Keratinocyte (primary cell): ENCODE measurements around the gene PAX4. TPM values are rescaled to one million over a fixed set of nuclear protein-coding genes. Genes with fewer than 3 reads are reported as not detected.

Experiments
- DNase-seq: peaks from one replicate; pipeline ENCODE4 v3.0.0-alpha.2; 2011; ENCODE audit warnings: low read depth, missing footprints, low spot score
- FAIRE-seq: peaks from 2 replicates; lab custom pipeline; 2011; peaks lifted over from hg19 to GRCh38; lab: Jason Lieb, UNC
- H2AFZ ChIP-seq: 2 replicates; pipeline ENCODE4 v1.6.0; 2012; ENCODE audit warnings: low read length, control low read depth, inconsistent platforms; ENCODE audit not compliant: control insufficient read depth
- H3K27ac ChIP-seq: 2 replicates; pipeline ENCODE4 v1.5.1; 2011; ENCODE audit warnings: low read length; ENCODE audit not compliant: control insufficient read depth, insufficient read depth
- H3K27me3 ChIP-seq: 3 replicates; pipeline ENCODE4 v1.6.0; 2011; ENCODE audit warnings: low read length; ENCODE audit not compliant: control insufficient read depth, insufficient read depth; ENCODE audit errors: extremely low read depth
- H3K36me3 ChIP-seq, 2 experiments: 2 replicates in 1 of 2; 3 replicates in 1 of 2; pipeline ENCODE4 v1.5.1; 2011; ENCODE audit warnings: low read length in 2 of 2, mild to moderate bottlenecking in 1 of 2; ENCODE audit not compliant: control insufficient read depth in 2 of 2, insufficient read depth in 2 of 2; ENCODE audit errors: extremely low read depth in 1 of 2
- H3K4me1 ChIP-seq: 3 replicates; pipeline ENCODE4 v1.5.1; 2011; ENCODE audit warnings: low read length; ENCODE audit not compliant: control insufficient read depth, insufficient read depth; ENCODE audit errors: extremely low read depth
- H3K4me2 ChIP-seq: 3 replicates; pipeline ENCODE4 v1.6.0; 2011; ENCODE audit warnings: low read depth, low read length; ENCODE audit not compliant: control insufficient read depth, insufficient read depth; ENCODE audit errors: extremely low read depth
- H3K4me3 ChIP-seq, 3 experiments: fragments of 200-600 bp in 1 of 3; sonication (generic) in 1 of 3; 2 replicates in 2 of 3; 3 replicates in 1 of 3; pipeline ENCODE4 v1.5.1; 2011 to 2016; ENCODE audit warnings: low read length in 3 of 3, mild to moderate bottlenecking in 3 of 3, control low read depth in 2 of 3, inconsistent platforms in 1 of 3, low read depth in 1 of 3, mixed read lengths in 1 of 3, mixed run types in 1 of 3, moderate library complexity in 1 of 3; ENCODE audit not compliant: control insufficient read depth in 2 of 3, insufficient read depth in 2 of 3; ENCODE audit errors: extremely low read depth in 1 of 3
- H3K79me2 ChIP-seq: 2 replicates; pipeline ENCODE4 v1.6.0; 2012; ENCODE audit warnings: low read length; ENCODE audit not compliant: control insufficient read depth, insufficient read depth
- H3K9ac ChIP-seq: 3 replicates; pipeline ENCODE4 v1.6.0; 2011; ENCODE audit warnings: low read length; ENCODE audit not compliant: control insufficient read depth, insufficient read depth; ENCODE audit errors: extremely low read depth
- H3K9me1 ChIP-seq: 3 replicates; pipeline ENCODE4 v1.6.0; 2011; ENCODE audit warnings: low read length; ENCODE audit not compliant: control insufficient read depth, insufficient read depth; ENCODE audit errors: extremely low read depth
- H3K9me3 ChIP-seq: 2 replicates; pipeline ENCODE4 v1.5.1; 2012; ENCODE audit warnings: low read depth, low read length; ENCODE audit not compliant: control insufficient read depth
- H4K20me1 ChIP-seq: 3 replicates; pipeline ENCODE4 v1.6.0; 2011; ENCODE audit warnings: low read length; ENCODE audit not compliant: control insufficient read depth, insufficient read depth; ENCODE audit errors: extremely low read depth
- CTCF ChIP-seq, 3 experiments: IDR thresholded peaks in 1 of 3; conservative IDR thresholded peaks in 1 of 3; optimal IDR thresholded peaks in 1 of 3; 2 replicates in 2 of 3; 3 replicates in 1 of 3; pipeline versions ENCODE3 to v1.5.1; 2011; ENCODE audit warnings: low read length in 3 of 3, mild to moderate bottlenecking in 3 of 3, moderate library complexity in 2 of 3, control low read depth in 1 of 3, inconsistent platforms in 1 of 3; ENCODE audit not compliant: insufficient read depth in 2 of 3; ENCODE audit errors: extremely low read depth in 1 of 3
- EZH2 ChIP-seq: IDR thresholded peaks from one replicate; pipeline ENCODE4 v1.6.1; 2012; ENCODE audit warnings: inconsistent platforms, mild to moderate bottlenecking, low read length, moderate library complexity
- dilution Hi-C: fragments of 300-500 bp; cut with MboI; formaldehyde crosslinking; loops from one replicate; pipeline ENCODE4 v1.7.0; 2020; ENCODE audit warnings: low sequenced_read_pairs; ENCODE audit not compliant: extremely low pct_ligation_motif_present
- polyA plus RNA-seq, 5 experiments: library from polyadenylated mRNA; depleted of rRNA in 3 of 5; stranded (reverse) in 3 of 5; stranded (forward) in 1 of 5; unstranded in 1 of 5; fragments of >200 nt; gene quantifications; 1 replicate in 1 of 5; 2 replicates in 3 of 5; 3 replicates in 1 of 5; pipeline versions ENCODE4 v1.2.1 to v1.2.3, GENCODE V29; 2011 to 2012; ENCODE audit warnings: missing spikeins in 2 of 5, low read depth in 1 of 5, low replicate concordance in 1 of 5

Gene PAX4
- polyA plus RNA-seq, 1 donor (not counting 4 experiments of a cell fraction or from before 2014, with no cell fraction given): not detected

GRCh38 chr7:127629268-127629854, 11.4 kb upstream of the PAX4 start:
- TF ChIP-seq EZH2 (no peak), CTCF (optimal IDR thresholded peaks at IDR 0.05 in 1 of 3, IDR thresholded peaks at IDR 0.05 in 1 of 3, conservative IDR thresholded peaks at IDR 0.05 in 1 of 3; ENCODE audit: extremely low read depth in 1 of 3, insufficient read depth in 2 of 3, low read length in 3 of 3) (peak; percentile 46 to 68 (median 46))
- no peak for DNase-seq

GRCh38 chr7:127628445-127628844, 10.5 kb upstream of the PAX4 start:
- H3K27ac ChIP-seq: no peak overlapping the region
- peaks cover 3% of the 10 kb centered on the region for H3K27me3 ChIP-seq
- H3K36me3 ChIP-seq: no peaks in the 10 kb centered on the region
- no peaks in the 10 kb centered on the region for H3K79me2 ChIP-seq
- no peaks in the 10 kb centered on the region for H3K9me3 ChIP-seq
- no peak overlapping the region for H2AFZ ChIP-seq
- FAIRE-seq (no peak), DNase-seq (no peak)
- no peaks in the 10 kb centered on the region for H4K20me1 ChIP-seq
- no peak overlapping the region for H3K9ac ChIP-seq
- dilution Hi-C loops: no loop called here
- H3K4me1 ChIP-seq: no peaks in the 10 kb centered on the region
- no peaks in the 10 kb centered on the region for H3K9me1 ChIP-seq
- H3K4me2 ChIP-seq: no peak overlapping the region
- TF ChIP-seq EZH2: no peak
- TF ChIP-seq CTCF (optimal IDR thresholded peaks at IDR 0.05 in 1 of 3, IDR thresholded peaks at IDR 0.05 in 1 of 3, conservative IDR thresholded peaks at IDR 0.05 in 1 of 3; ENCODE audit: extremely low read depth in 1 of 3, insufficient read depth in 2 of 3, low read length in 3 of 3): peak in 1 of 3 experiments; percentile 22
- H3K4me3 ChIP-seq: no peak overlapping the region

More at GRCh38 chr7:127629268-127629854, 11.4 kb upstream of the PAX4 start:
- Histone ChIP-seq H3K79me2 (no peaks in the 10 kb centered on the region), H3K9me1 (no peaks in the 10 kb centered on the region), H3K4me2 (no peak overlapping the region), H4K20me1 (no peaks in the 10 kb centered on the region), H3K36me3 (no peaks in the 10 kb centered on the region), H3K9ac (no peak overlapping the region), H3K4me1 (no peaks in the 10 kb centered on the region), H3K9me3 (no peaks in the 10 kb centered on the region), H2AFZ (peak overlapping the region; percentile 23), H3K27ac (no peak overlapping the region), H3K4me3 (no peak overlapping the region), H3K27me3 (peaks cover 3% of the 10 kb centered on the region)
- dilution Hi-C loops: no loop called here
- no peak for FAIRE-seq
